LNCAP (cell line): ENCODE results near the gene MFSD11.

Experiments
- TF ChIP-seq, protein P1 (sequence below): fragments of 450-650 bp; IDR thresholded peaks from 2 replicates; pipeline ENCODE4 v1.5.1; 2017; ENCODE audit warnings: mild to moderate bottlenecking

MFSD11 gene

GRCh38 chr17:76792348-76792747 is 54.4 kb downstream of the MFSD11 start:
- TF ChIP-seq, protein P1, sequence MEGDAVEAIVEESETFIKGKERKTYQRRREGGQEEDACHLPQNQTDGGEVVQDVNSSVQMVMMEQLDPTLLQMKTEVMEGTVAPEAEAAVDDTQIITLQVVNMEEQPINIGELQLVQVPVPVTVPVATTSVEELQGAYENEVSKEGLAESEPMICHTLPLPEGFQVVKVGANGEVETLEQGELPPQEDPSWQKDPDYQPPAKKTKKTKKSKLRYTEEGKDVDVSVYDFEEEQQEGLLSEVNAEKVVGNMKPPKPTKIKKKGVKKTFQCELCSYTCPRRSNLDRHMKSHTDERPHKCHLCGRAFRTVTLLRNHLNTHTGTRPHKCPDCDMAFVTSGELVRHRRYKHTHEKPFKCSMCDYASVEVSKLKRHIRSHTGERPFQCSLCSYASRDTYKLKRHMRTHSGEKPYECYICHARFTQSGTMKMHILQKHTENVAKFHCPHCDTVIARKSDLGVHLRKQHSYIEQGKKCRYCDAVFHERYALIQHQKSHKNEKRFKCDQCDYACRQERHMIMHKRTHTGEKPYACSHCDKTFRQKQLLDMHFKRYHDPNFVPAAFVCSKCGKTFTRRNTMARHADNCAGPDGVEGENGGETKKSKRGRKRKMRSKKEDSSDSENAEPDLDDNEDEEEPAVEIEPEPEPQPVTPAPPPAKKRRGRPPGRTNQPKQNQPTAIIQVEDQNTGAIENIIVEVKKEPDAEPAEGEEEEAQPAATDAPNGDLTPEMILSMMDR: no peak

DNA sequence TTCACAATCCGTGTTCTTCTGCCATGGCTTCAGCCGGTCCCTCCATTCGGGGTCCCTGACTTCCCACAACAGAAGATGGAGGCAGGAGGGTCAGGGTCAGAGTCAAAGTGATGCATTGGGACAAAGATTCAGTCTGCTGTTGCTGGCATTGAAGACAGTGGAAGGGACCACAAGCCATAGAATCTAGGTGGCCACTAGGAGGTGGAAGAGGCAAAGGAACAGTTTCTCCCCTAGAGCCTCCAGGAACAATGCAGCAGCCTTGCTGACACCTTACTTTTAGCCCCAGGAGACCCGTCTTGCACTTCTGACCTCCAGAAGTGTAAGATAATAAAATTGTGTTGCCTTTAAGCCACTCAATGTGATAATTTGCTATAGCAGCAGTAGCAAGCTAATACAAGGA is 55.9 kb downstream of the MFSD11 start:
- TF ChIP-seq, protein P1: 0 out of 2 replicates have a peak, but pooled peaks have one; percentile 22

DNA sequence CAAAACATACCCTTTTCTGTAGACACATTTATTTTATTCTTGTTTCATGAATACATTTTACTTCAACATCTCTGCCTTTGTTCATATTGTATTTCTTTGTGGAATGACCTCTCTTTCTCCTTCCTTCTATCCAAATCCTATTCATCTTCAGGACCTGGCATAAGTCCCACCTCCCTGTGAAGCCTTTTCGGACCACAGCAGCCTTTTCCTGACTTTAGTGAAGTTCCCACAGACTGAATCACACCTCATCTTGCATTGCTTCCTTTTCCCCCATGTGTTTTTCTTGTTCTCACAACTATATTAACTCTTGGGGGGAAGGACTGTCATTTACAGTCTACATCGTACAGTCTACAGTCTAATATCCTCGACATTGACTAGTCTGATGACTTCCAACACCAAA is 58.2 kb downstream of the MFSD11 start:
- TF ChIP-seq, protein P1: no peak

GRCh38 chr17:76797241-76797840 is 59.4 kb downstream of the MFSD11 start:
- TF ChIP-seq, protein P1: no peak

DNA sequence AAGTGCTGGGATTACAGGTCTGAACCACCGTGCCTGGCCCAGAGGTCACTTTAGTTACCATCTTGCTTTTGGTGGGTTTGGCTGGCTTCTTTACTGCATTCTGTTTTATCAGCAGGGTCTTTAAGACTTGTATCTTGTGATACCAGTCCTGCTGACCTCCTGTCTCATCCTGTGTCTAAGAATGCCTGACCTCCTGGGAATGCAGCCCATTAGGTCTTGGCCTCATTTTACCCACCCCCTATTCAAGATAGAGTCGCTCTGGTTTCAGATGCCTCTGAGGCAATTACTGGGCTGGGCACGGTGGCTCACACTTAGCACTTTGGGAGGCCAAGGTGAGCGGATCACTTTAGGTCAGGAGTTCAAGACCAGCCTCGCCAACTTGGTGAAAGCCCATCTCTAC is 63.8 kb downstream of the MFSD11 start:
- TF ChIP-seq, protein P1: no peak

- TF ChIP-seq, protein P1: no peak
Observed at GRCh38 chr17:76805319-76805718, 67.4 kb downstream of the MFSD11 start.

GRCh38 chr17:76808326-76808725 is 70.4 kb downstream of the MFSD11 start:
- TF ChIP-seq, protein P1: no peak

DNA sequence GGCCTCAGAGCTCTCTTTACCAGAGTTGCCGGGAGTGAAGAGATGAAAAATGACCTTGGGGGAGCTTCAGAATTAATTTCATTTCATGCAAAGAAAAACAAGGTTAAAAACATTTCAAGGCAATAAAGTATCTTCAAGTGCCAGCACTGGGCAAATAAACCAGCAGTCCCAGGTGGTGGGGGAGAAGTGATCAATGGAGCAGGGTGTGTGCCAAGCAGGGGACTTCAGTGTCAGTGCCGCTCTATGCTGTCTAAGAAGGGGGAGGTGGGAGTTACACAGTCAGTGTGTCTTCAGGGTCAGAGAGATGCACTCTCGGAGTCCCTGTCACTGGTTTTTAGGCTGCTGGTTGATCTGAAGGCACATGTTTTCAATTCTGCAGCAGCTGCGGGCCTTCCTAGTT is 73.0 kb downstream of the MFSD11 start:
- TF ChIP-seq, protein P1: no peak
